Measurements from ENCODE around the gene CDC40.

CDC40 gene

GRCh38 chr6:110180228-110181008, at the start of gene CDC40:
Gene CDC40, plus strand, starts transcription at chr6:110180427. Its CDS starts 18 bp downstream, at chr6:110180445.
- peak; percentile 65 for DNase-seq

GRCh38 chr6:110137924-110138887, 42.0 kb upstream of the CDC40 start:
- no peak for DNase-seq

GRCh38 chr6:110139052-110139451, 41.2 kb upstream of the CDC40 start:
- no peak for DNase-seq

GRCh38 chr6:110140650-110141049, 39.6 kb upstream of the CDC40 start:
- DNase-seq, result no peak

- DNase-seq, result no peak
Measured at GRCh38 chr6:110147870-110148269, 32.4 kb upstream of the CDC40 start.

- DNase-seq, result no peak
Measured at GRCh38 chr6:110158479-110158878, 21.7 kb upstream of the CDC40 start.

GRCh38 chr6:110170081-110170480, 10.1 kb upstream of the CDC40 start:
- no peak for DNase-seq

GRCh38 chr6:110173506-110174132, 6.6 kb upstream of the CDC40 start:
- DNase-seq, result no peak

- peak; percentile 70 for DNase-seq
Measured at GRCh38 chr6:110178626-110179405, 1.4 kb upstream of the CDC40 start.

GRCh38 chr6:110179406-110180227, 610 bp upstream of the CDC40 start, which contains the start of gene WASF1:
Gene WASF1, minus strand, starts transcription at chr6:110179670. Its CDS starts 52,069 bp downstream, at chr6:110127601.
- peak; percentile 91 for DNase-seq

GRCh38 chr6:110181131-110182030, 1.2 kb downstream of the CDC40 start:
- DNase-seq, result no peak

- no peak for DNase-seq
Measured at GRCh38 chr6:110183292-110183885, 3.2 kb downstream of the CDC40 start.

- no peak for DNase-seq
Measured at GRCh38 chr6:110185879-110186278, 5.7 kb downstream of the CDC40 start.

- DNase-seq, result no peak
Measured at GRCh38 chr6:110188791-110189190, 8.6 kb downstream of the CDC40 start.

- DNase-seq, result no peak
Measured at GRCh38 chr6:110190726-110191125, 10.5 kb downstream of the CDC40 start.

- DNase-seq, result no peak
Measured at GRCh38 chr6:110191477-110191876, 11.2 kb downstream of the CDC40 start.

GRCh38 chr6:110195639-110196038, 15.4 kb downstream of the CDC40 start:
- no peak for DNase-seq

GRCh38 chr6:110196874-110197273, 16.6 kb downstream of the CDC40 start:
- no peak for DNase-seq

GRCh38 chr6:110198561-110198960, 18.3 kb downstream of the CDC40 start:
- no peak for DNase-seq
